K562 (cell line): Measurements from ENCODE around the gene MID1IP1. TPM values are rescaled to one million over a fixed set of nuclear protein-coding genes. Genes with fewer than 3 reads are reported as not detected.

Experiments
- ATAC-seq: fragments of 200-7000 bp; cut with Tn5 transposase; 3 replicates; pipeline ENCODE4 v1.9.1; 2020; ENCODE audit warnings: moderate library complexity
- BruUV-seq: library from RNA; stranded (reverse); fragments of 400-500 nt; replicated peaks from 2 replicates; lab custom pipeline; 2021; lab: Mats Ljungman, UMichigan
- CTCF ChIA-PET: fragments of 300-600 bp; formaldehyde crosslinking; extraction: SDS; loops from one replicate; lab custom pipeline; 2021; ENCODE audit warnings: low intra/inter-chr PET ratio; lab: Yijun Ruan, JAX
- POLR2A ChIA-PET: fragments of 300-600, 350-650 bp; sonication (Branson Sonifier 250); formaldehyde crosslinking; extraction: SDS; loops from one replicate; lab custom pipeline; 2021; ENCODE audit warnings: antibody characterized with exemption, inconsistent platforms; lab: Yijun Ruan, JAX
- DNase-seq, 4 experiments: peaks; one replicate each; pipeline versions ENCODE4 v3.0.0 to v3.0.0-alpha.2; 2011 to 2018; ENCODE audit warnings: low spot score in 3 of 4, mixed read lengths in 3 of 4; ENCODE audit errors: extremely low read depth in 1 of 4
- FAIRE-seq: peaks from 2 replicates; lab custom pipeline; 2011; peaks lifted over from hg19 to GRCh38; lab: Jason Lieb, UNC
- H2AFZ ChIP-seq: 2 replicates; pipeline ENCODE4 v1.6.0; 2011; ENCODE audit warnings: low read depth, low read length, control low read depth, inconsistent platforms
- H3K27ac ChIP-seq: fragments of 200-600 bp; 3 replicates; pipeline ENCODE4 v1.8.0; 2011; ENCODE audit warnings: low read depth, mild to moderate bottlenecking, control low read depth, inconsistent platforms, low read length, moderate library complexity, mixed read lengths; ENCODE audit errors: extremely low read depth
- H3K27me3 ChIP-seq, 2 experiments: fragments of 300-600 bp in 1 of 2; 2 replicates in 1 of 2; 3 replicates in 1 of 2; pipeline versions ENCODE4 v1.6.0 to v1.8.0; 2011; ENCODE audit warnings: inconsistent platforms in 2 of 2, low read length in 2 of 2, mild to moderate bottlenecking in 1 of 2, mixed read lengths in 1 of 2, moderate library complexity in 1 of 2; ENCODE audit not compliant: control insufficient read depth in 2 of 2, insufficient read depth in 2 of 2
- H3K36me3 ChIP-seq: fragments of 300-600 bp; 3 replicates; pipeline ENCODE4 v1.8.0; 2011; ENCODE audit warnings: mild to moderate bottlenecking, low read length, inconsistent platforms; ENCODE audit not compliant: control insufficient read depth, insufficient read depth
- H3K4me1 ChIP-seq, 2 experiments: fragments of 200-600 bp in 1 of 2; replicated peaks in 1 of 2; 2 replicates in 1 of 2; 3 replicates in 1 of 2; pipeline versions ENCODE4 v1.5.1 to v1.8.0; 2011; ENCODE audit warnings: inconsistent platforms in 2 of 2, low read length in 2 of 2, mild to moderate bottlenecking in 1 of 2, mixed read lengths in 1 of 2, moderate library complexity in 1 of 2; ENCODE audit not compliant: control insufficient read depth in 2 of 2, insufficient read depth in 2 of 2
- H3K4me2 ChIP-seq: 2 replicates; pipeline ENCODE4 v1.6.1; 2011; ENCODE audit warnings: low read length, control low read depth, inconsistent platforms, mixed read lengths; ENCODE audit not compliant: insufficient read depth
- H3K4me3 ChIP-seq: fragments of 200-600 bp; sonication (generic), shearing (Covaris generic); 2 replicates; pipeline ENCODE4 v1.5.1; 2016; ENCODE audit warnings: control low read depth, inconsistent platforms
- H3K79me2 ChIP-seq: fragments of 200-600 bp; 3 replicates; pipeline ENCODE4 v1.8.0; 2011; ENCODE audit warnings: low read length, inconsistent platforms; ENCODE audit not compliant: control insufficient read depth, insufficient read depth
- H3K9ac ChIP-seq, 2 experiments: 2 replicates each; pipeline versions ENCODE4 v1.6.0 to v1.6.1; 2011; ENCODE audit warnings: low read depth in 2 of 2, low read length in 2 of 2, control low read depth in 1 of 2, inconsistent platforms in 1 of 2, mild to moderate bottlenecking in 1 of 2, mixed read lengths in 1 of 2; ENCODE audit not compliant: insufficient read depth in 1 of 2
- H3K9me1 ChIP-seq: one replicate; pipeline ENCODE4 v1.6.0; 2011; ENCODE audit warnings: inconsistent platforms, mild to moderate bottlenecking, low read length, moderate library complexity; ENCODE audit not compliant: control insufficient read depth, insufficient read depth
- H3K9me3 ChIP-seq: replicated peaks from 2 replicates; pipeline ENCODE4 v1.5.1; 2011; ENCODE audit warnings: low read depth, low read length, inconsistent platforms; ENCODE audit not compliant: control insufficient read depth, insufficient read depth
- H4K20me1 ChIP-seq: replicated peaks from 2 replicates; pipeline ENCODE4 v1.6.1; 2011; ENCODE audit warnings: low read length, inconsistent platforms, mixed read lengths; ENCODE audit not compliant: control insufficient read depth, insufficient read depth
- GTF2F1 ChIP-seq: IDR thresholded peaks from 2 replicates; pipeline ENCODE4 v1.6.1; 2011; ENCODE audit warnings: low read depth, low read length, improper control_type of control experiment
- PRMT5 ChIP-seq: sonication (generic); formaldehyde crosslinking; IDR thresholded peaks from 2 replicates; pipeline ENCODE4 v1.5.0; 2020; ENCODE audit warnings: missing genetic modification reagents
- SAFB ChIP-seq: fragments of 200-400 bp; formaldehyde crosslinking; IDR thresholded peaks from 2 replicates; pipeline ENCODE4 v1.6.1; 2017; ENCODE audit warnings: low read depth, low read length, borderline replicate concordance
- SMC3 ChIP-seq: conservative IDR thresholded peaks from 2 replicates; pipeline ENCODE4 v1.6.1; 2011; ENCODE audit warnings: low read depth, low read length, improper control_type of control experiment; ENCODE audit not compliant: insufficient read depth
- STAT5B ChIP-seq: fragments of 250-450 bp; sonication (Bioruptor Pico); IDR thresholded peaks from 2 replicates; pipeline ENCODE4 v1.8.0; 2021; ENCODE audit warnings: mild to moderate bottlenecking, inconsistent platforms
- ZFP30 ChIP-seq: fragments of 250-450 bp; sonication (Bioruptor Pico); IDR thresholded peaks from 2 replicates; pipeline ENCODE4 v1.8.0; 2022; ENCODE audit warnings: moderate library complexity, mild to moderate bottlenecking, inconsistent platforms, borderline replicate concordance
- WGBS: fragments of 100-300 bp; shearing (Covaris generic); methylation state at CpG from one replicate; pipeline ENCODE4 v1.1.6; 2016; ENCODE audit warnings: low coverage, mixed read lengths; ENCODE audit not compliant: insufficient coverage; ENCODE audit errors: missing lambda C conversion rate; 5-methylcytosine and 5-hydroxymethylcytosine counted together
- in situ Hi-C: fragments of 300-500 bp; cut with MboI; formaldehyde crosslinking; loops from 4 replicates; pipeline ENCODE4 v1.15.0; 2018; ENCODE audit warnings: inconsistent platforms, mixed read lengths
- intact Hi-C: fragments of 100-400 bp; cut with micrococcal nuclease; formaldehyde crosslinking; loops from 2 replicates; pipeline ENCODE4 v1.14.2; 2022
- polyA plus RNA-seq, 8 experiments: library from polyadenylated mRNA; depleted of rRNA in 4 of 8; stranded (reverse) in 5 of 8; unstranded in 3 of 8; fragments of >200 nt; fragmentation: Nextera tagmentation in 2 of 8; fragmentation: Illumina TruSeq in 1 of 8; extraction: Ambion mirVana in 2 of 8; extraction: Trizol in 1 of 8; gene quantifications; 2 replicates each; pipeline versions ENCODE4 v1.2.1 to v1.2.3, GENCODE V29; 2011 to 2014; ENCODE audit warnings: inconsistent platforms in 1 of 8, missing spikeins in 1 of 8
- total RNA-seq, 7 experiments: library from RNA; depleted of rRNA in 6 of 7; stranded (reverse); fragments of >200 nt in 6 of 7; fragmentation: Illumina TruSeq in 2 of 7; extraction: Trizol in 2 of 7; gene quantifications; 2 replicates each; pipeline versions ENCODE4 v1.2.1 to v1.2.3, GENCODE V29; 2011 to 2021; ENCODE audit warnings: low replicate concordance in 1 of 7
- TF ChIP-seq, protein P1 (sequence below), 2 experiments: fragments of 450-650 bp; formaldehyde crosslinking in 1 of 2; IDR thresholded peaks; 2 replicates each; pipeline versions ENCODE4 v1.4.0 to v1.6.1; 2014 to 2020; ENCODE audit warnings: mild to moderate bottlenecking in 2 of 2, borderline replicate concordance in 1 of 2, low read depth in 1 of 2
- TF ChIP-seq, protein P2 (sequence below), 3 experiments: IDR thresholded peaks in 2 of 3; conservative IDR thresholded peaks in 1 of 3; 2 replicates each; pipeline ENCODE4 v1.5.1; 2011 to 2012; ENCODE audit warnings: low read length in 3 of 3, mild to moderate bottlenecking in 3 of 3, control low read depth in 2 of 3, improper control_type of control experiment in 1 of 3, inconsistent platforms in 1 of 3, low read depth in 1 of 3, mixed read lengths in 1 of 3, moderate library complexity in 1 of 3; ENCODE audit not compliant: insufficient read depth in 2 of 3

Gene MID1IP1
- total and polyA plus RNA-seq, 9 of the 15 experiments (the other 6 are each of a cell fraction or from before 2014, with no cell fraction given): 0.51 to 102 (median 27.5) TPM

DNA sequence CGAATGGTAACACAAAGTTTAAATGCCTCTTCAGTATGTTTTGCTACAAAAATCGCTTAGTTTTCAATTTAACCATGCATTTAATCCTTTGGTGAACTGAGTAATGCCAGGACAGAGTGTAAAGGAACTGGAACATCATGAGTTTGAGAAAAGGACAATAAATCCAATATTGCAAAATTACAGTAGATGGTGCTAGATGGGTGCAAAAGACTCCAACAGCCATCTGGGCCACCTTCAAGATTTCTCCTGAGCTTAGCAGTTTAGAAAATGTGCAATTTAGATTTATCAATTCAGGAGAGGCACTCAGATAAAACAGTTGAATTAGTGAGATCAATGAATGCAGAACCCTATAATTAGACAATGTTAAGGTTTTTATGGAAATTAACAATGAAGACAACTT is 33.2 kb upstream of the MID1IP1 start:
- Histone ChIP-seq H3K9ac (no peak overlapping the region), H3K4me1 (peaks cover 0 to 5% of the 10 kb centered on the region in 2 experiments; a peak in 2 of 5 replicates), H3K4me2 (no peak overlapping the region), H3K27me3 (no peaks in the 10 kb centered on the region), H3K9me3 (no peaks in the 10 kb centered on the region), H3K9me1 (no peaks in the 10 kb centered on the region), H3K79me2 (no peaks in the 10 kb centered on the region), H4K20me1 (no peaks in the 10 kb centered on the region), H3K27ac (no peak overlapping the region), H3K36me3 (no peaks in the 10 kb centered on the region), H3K4me3 (no peak overlapping the region), H2AFZ (no peak overlapping the region)
- intact Hi-C loops: loop anchor here (1.0 to 10.0 kb wide), 3 partner anchors 157 to 381 kb away; no protein-coding TSS in a partner anchor
- 0% methylated on average over 2 of the region's 2 CpGs for WGBS
- CTCF ChIA-PET: no interaction called here
- DNase-seq: peak in 1 of 4 experiments; percentile 23
- ATAC-seq: 0 out of 3 replicates have a peak, but pooled peaks have one; percentile 17
- in situ Hi-C loops: loop anchor here (10.0 kb wide), 1 partner anchor 217 kb away; no protein-coding TSS in a partner anchor
- POLR2A ChIA-PET: interaction anchor here (1.2 kb wide), 1 partner anchor 14 kb away, joined by 3 read pairs; no protein-coding TSS in a partner anchor
- no peak for FAIRE-seq
- no TSS peak for BruUV-seq
- TF ChIP-seq SAFB (no peak), STAT5B (no peak), PRMT5 (CRISPR knock-in tag) (no peak), SMC3 (0 out of 2 replicates have a peak, but pooled peaks have one; percentile 12), GTF2F1 (no peak), ZFP30 (no peak)
- TF ChIP-seq, protein P1, sequence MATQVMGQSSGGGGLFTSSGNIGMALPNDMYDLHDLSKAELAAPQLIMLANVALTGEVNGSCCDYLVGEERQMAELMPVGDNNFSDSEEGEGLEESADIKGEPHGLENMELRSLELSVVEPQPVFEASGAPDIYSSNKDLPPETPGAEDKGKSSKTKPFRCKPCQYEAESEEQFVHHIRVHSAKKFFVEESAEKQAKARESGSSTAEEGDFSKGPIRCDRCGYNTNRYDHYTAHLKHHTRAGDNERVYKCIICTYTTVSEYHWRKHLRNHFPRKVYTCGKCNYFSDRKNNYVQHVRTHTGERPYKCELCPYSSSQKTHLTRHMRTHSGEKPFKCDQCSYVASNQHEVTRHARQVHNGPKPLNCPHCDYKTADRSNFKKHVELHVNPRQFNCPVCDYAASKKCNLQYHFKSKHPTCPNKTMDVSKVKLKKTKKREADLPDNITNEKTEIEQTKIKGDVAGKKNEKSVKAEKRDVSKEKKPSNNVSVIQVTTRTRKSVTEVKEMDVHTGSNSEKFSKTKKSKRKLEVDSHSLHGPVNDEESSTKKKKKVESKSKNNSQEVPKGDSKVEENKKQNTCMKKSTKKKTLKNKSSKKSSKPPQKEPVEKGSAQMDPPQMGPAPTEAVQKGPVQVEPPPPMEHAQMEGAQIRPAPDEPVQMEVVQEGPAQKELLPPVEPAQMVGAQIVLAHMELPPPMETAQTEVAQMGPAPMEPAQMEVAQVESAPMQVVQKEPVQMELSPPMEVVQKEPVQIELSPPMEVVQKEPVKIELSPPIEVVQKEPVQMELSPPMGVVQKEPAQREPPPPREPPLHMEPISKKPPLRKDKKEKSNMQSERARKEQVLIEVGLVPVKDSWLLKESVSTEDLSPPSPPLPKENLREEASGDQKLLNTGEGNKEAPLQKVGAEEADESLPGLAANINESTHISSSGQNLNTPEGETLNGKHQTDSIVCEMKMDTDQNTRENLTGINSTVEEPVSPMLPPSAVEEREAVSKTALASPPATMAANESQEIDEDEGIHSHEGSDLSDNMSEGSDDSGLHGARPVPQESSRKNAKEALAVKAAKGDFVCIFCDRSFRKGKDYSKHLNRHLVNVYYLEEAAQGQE (IDR thresholded peaks at IDR 0.05; ENCODE audit: borderline replicate concordance): peak; percentile 42; the same call in 1 of the 2 replicates
- TF ChIP-seq, protein P1 (CRISPR knock-in tag; IDR thresholded peaks at IDR 0.05; ENCODE audit: low read depth): no peak
- TF ChIP-seq, protein P2, sequence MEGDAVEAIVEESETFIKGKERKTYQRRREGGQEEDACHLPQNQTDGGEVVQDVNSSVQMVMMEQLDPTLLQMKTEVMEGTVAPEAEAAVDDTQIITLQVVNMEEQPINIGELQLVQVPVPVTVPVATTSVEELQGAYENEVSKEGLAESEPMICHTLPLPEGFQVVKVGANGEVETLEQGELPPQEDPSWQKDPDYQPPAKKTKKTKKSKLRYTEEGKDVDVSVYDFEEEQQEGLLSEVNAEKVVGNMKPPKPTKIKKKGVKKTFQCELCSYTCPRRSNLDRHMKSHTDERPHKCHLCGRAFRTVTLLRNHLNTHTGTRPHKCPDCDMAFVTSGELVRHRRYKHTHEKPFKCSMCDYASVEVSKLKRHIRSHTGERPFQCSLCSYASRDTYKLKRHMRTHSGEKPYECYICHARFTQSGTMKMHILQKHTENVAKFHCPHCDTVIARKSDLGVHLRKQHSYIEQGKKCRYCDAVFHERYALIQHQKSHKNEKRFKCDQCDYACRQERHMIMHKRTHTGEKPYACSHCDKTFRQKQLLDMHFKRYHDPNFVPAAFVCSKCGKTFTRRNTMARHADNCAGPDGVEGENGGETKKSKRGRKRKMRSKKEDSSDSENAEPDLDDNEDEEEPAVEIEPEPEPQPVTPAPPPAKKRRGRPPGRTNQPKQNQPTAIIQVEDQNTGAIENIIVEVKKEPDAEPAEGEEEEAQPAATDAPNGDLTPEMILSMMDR (IDR thresholded peaks at IDR 0.05 in 2 of 3, conservative IDR thresholded peaks at IDR 0.05 in 1 of 3; ENCODE audit: insufficient read depth in 2 of 3, low read depth in 1 of 3, low read length in 3 of 3): peak; percentile 38 to 62 (median 46); a peak in 4 of 6 replicates
